ENCODE measurements around the gene TGFB3.
"Not testable (repeated sequence)": the region's sequence is repeated elsewhere in the genome, so short reads cannot be mapped to it uniquely, and the experiment has no call there.

GRCh38 chr14:76009627-76010026 lies 27.8 kb upstream of the TGFB3 start:
- TF ChIP-seq, protein P1, sequence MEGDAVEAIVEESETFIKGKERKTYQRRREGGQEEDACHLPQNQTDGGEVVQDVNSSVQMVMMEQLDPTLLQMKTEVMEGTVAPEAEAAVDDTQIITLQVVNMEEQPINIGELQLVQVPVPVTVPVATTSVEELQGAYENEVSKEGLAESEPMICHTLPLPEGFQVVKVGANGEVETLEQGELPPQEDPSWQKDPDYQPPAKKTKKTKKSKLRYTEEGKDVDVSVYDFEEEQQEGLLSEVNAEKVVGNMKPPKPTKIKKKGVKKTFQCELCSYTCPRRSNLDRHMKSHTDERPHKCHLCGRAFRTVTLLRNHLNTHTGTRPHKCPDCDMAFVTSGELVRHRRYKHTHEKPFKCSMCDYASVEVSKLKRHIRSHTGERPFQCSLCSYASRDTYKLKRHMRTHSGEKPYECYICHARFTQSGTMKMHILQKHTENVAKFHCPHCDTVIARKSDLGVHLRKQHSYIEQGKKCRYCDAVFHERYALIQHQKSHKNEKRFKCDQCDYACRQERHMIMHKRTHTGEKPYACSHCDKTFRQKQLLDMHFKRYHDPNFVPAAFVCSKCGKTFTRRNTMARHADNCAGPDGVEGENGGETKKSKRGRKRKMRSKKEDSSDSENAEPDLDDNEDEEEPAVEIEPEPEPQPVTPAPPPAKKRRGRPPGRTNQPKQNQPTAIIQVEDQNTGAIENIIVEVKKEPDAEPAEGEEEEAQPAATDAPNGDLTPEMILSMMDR (IDR thresholded peaks at IDR 0.05) = not testable (repeated sequence)
- not testable (repeated sequence) for TF ChIP-seq POLR2A, POLR2AphosphoS5 (IDR thresholded peaks at IDR 0.05)
